GM12801 (cell line): ENCODE measurements around the gene PPP3R1.

Experiments
- CTCF ChIP-seq: IDR thresholded peaks from one replicate; pipeline ENCODE4 v1.5.1; 2011; ENCODE audit warnings: control low read depth; ENCODE audit not compliant: insufficient read length; ENCODE audit errors: extremely low read depth

Gene PPP3R1

GRCh38 chr2:68135448-68136320 lies 116.6 kb downstream of the PPP3R1 start:
- TF ChIP-seq CTCF: no peak

DNA sequence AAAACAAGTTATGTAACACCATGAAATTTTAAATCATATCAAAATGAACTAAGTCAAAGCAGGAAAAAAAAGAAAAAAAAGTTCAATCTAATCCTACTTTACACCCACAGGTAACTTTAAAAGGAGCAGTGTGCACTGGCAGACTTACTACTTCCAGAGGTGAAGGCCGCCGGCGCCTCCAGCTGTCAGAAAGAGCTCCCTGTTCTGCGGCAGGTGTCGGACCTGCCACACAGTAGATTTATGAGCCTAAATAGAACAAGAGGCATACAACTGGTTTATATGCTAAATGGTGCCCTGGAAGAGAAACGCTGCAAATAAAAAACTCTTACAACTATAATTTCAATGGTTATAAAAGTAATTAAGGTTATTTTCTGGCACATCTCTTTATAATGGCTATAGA lies 117.8 kb downstream of the PPP3R1 start:
- TF ChIP-seq CTCF: no peak

GRCh38 chr2:68134120-68134519 lies 118.2 kb downstream of the PPP3R1 start:
- TF ChIP-seq CTCF: no peak
